ENCODE data around the gene ISOC2.

DNA sequence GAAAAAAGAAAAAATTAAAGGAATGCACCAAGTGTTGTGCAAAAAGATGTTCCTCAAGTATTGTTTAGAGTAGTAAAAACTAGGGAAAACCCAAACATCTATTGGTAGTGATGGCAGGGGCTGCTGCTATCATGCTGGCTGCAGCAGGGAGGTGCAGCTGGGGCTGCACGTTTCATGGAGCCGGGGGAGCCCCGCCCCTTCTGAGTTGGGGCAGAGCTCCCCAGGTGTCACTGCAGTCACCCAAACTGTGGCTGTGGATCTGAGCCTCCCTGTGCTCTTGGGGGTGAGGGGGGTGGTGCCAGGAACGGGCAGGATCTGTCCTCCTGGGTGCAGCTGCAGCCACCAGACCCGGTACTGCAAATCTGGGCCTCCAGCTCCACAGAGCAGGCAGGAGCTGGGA is 42.3 kb downstream of the ISOC2 start:
- TF ChIP-seq, protein P1, sequence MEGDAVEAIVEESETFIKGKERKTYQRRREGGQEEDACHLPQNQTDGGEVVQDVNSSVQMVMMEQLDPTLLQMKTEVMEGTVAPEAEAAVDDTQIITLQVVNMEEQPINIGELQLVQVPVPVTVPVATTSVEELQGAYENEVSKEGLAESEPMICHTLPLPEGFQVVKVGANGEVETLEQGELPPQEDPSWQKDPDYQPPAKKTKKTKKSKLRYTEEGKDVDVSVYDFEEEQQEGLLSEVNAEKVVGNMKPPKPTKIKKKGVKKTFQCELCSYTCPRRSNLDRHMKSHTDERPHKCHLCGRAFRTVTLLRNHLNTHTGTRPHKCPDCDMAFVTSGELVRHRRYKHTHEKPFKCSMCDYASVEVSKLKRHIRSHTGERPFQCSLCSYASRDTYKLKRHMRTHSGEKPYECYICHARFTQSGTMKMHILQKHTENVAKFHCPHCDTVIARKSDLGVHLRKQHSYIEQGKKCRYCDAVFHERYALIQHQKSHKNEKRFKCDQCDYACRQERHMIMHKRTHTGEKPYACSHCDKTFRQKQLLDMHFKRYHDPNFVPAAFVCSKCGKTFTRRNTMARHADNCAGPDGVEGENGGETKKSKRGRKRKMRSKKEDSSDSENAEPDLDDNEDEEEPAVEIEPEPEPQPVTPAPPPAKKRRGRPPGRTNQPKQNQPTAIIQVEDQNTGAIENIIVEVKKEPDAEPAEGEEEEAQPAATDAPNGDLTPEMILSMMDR (IDR thresholded peaks at IDR 0.05; ENCODE audit: insufficient read depth, low read length), result no peak
- TF ChIP-seq POLR2AphosphoS5 (IDR thresholded peaks at IDR 0.05; ENCODE audit: low read depth) (no peak), SPI1 (IDR thresholded peaks at IDR 0.05; ENCODE audit: borderline replicate concordance, low read depth) (no peak), GABPA (IDR thresholded peaks at IDR 0.05; ENCODE audit: low read depth) (no peak)
- TF ChIP-seq, protein P2, sequence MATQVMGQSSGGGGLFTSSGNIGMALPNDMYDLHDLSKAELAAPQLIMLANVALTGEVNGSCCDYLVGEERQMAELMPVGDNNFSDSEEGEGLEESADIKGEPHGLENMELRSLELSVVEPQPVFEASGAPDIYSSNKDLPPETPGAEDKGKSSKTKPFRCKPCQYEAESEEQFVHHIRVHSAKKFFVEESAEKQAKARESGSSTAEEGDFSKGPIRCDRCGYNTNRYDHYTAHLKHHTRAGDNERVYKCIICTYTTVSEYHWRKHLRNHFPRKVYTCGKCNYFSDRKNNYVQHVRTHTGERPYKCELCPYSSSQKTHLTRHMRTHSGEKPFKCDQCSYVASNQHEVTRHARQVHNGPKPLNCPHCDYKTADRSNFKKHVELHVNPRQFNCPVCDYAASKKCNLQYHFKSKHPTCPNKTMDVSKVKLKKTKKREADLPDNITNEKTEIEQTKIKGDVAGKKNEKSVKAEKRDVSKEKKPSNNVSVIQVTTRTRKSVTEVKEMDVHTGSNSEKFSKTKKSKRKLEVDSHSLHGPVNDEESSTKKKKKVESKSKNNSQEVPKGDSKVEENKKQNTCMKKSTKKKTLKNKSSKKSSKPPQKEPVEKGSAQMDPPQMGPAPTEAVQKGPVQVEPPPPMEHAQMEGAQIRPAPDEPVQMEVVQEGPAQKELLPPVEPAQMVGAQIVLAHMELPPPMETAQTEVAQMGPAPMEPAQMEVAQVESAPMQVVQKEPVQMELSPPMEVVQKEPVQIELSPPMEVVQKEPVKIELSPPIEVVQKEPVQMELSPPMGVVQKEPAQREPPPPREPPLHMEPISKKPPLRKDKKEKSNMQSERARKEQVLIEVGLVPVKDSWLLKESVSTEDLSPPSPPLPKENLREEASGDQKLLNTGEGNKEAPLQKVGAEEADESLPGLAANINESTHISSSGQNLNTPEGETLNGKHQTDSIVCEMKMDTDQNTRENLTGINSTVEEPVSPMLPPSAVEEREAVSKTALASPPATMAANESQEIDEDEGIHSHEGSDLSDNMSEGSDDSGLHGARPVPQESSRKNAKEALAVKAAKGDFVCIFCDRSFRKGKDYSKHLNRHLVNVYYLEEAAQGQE (IDR thresholded peaks at IDR 0.05; ENCODE audit: insufficient replicate concordance, low read depth), result no peak
